ENCODE results near the gene UBL7.

DNA sequence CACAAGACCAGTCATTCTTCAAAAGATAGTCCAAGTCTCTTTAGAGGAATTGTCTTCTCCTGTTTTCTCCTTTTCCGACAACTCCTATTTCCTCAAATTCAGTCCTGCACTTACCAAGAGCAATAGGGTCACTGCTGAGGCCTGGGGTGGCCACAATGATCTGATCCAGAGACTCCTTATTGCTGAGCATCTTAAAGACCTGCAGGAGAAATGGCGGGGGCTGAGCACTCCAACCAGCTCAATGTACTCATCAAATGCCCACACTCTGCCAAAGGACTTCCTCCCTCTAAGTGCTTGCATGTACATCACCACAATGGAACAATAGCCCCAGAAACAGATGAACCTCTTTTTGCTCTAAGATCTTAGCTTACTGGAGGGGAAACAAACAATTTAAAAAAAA, 9.6 kb downstream of the UBL7 start:
- TF ChIP-seq, protein P1, sequence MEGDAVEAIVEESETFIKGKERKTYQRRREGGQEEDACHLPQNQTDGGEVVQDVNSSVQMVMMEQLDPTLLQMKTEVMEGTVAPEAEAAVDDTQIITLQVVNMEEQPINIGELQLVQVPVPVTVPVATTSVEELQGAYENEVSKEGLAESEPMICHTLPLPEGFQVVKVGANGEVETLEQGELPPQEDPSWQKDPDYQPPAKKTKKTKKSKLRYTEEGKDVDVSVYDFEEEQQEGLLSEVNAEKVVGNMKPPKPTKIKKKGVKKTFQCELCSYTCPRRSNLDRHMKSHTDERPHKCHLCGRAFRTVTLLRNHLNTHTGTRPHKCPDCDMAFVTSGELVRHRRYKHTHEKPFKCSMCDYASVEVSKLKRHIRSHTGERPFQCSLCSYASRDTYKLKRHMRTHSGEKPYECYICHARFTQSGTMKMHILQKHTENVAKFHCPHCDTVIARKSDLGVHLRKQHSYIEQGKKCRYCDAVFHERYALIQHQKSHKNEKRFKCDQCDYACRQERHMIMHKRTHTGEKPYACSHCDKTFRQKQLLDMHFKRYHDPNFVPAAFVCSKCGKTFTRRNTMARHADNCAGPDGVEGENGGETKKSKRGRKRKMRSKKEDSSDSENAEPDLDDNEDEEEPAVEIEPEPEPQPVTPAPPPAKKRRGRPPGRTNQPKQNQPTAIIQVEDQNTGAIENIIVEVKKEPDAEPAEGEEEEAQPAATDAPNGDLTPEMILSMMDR (conservative IDR thresholded peaks at IDR 0.05), result no peak
- no peak for TF ChIP-seq ZFX (IDR thresholded peaks at IDR 0.05)
